Tibial nerve (tissue), 3 donors: ENCODE data around the gene TACR2.

ENCODE experiments used
- POLR2A ChIP-seq, 2 donors: fragments of 450-650 bp; IDR thresholded peaks; one replicate each; pipeline ENCODE4 v1.6.1; 2017; ENCODE audit warnings: antibody characterized with exemption in 2 of 2, mild to moderate bottlenecking in 2 of 2, moderate library complexity in 2 of 2
- TF ChIP-seq, protein P1 (sequence below), 5 experiments: fragments of 200-600 bp in 3 of 5; fragments of 450-650 bp in 2 of 5; sonication (generic) in 3 of 5; IDR thresholded peaks; one replicate each; pipeline ENCODE4 v1.5.1; 2016 to 2019; ENCODE audit warnings: antibody characterized with exemption in 5 of 5, mild to moderate bottlenecking in 3 of 5, moderate library complexity in 2 of 5

DNA sequence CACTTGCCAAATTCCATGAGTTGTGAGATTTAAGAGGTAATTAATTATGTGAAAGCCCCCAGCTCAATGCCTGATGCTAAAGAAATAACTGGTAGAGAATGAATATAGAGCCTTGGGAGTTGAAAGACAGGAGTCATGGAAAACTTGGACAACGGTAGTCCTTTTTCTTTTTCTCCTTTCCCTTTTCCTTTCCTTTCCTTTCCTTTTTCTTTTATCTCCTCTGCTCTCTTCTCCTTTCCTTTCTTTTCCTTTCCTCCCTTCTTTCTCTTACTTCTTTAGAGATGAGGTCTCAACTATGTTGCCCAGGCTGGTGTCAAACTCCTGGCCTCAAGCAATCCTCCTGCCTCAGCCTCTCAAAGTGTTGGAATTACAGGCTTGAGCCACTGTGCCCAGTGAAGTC, 26.6 kb upstream of the TACR2 start:
- TF ChIP-seq, protein P1, sequence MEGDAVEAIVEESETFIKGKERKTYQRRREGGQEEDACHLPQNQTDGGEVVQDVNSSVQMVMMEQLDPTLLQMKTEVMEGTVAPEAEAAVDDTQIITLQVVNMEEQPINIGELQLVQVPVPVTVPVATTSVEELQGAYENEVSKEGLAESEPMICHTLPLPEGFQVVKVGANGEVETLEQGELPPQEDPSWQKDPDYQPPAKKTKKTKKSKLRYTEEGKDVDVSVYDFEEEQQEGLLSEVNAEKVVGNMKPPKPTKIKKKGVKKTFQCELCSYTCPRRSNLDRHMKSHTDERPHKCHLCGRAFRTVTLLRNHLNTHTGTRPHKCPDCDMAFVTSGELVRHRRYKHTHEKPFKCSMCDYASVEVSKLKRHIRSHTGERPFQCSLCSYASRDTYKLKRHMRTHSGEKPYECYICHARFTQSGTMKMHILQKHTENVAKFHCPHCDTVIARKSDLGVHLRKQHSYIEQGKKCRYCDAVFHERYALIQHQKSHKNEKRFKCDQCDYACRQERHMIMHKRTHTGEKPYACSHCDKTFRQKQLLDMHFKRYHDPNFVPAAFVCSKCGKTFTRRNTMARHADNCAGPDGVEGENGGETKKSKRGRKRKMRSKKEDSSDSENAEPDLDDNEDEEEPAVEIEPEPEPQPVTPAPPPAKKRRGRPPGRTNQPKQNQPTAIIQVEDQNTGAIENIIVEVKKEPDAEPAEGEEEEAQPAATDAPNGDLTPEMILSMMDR (IDR thresholded peaks at IDR 0.05): no peak
- TF ChIP-seq POLR2A (IDR thresholded peaks at IDR 0.05): no peak
